HEK293T (cell line): Measurements from ENCODE around the gene L3MBTL3.

Source experiments
- FOXA1 ChIP-seq: fragments of 450-650 bp; IDR thresholded peaks from 2 replicates; pipeline ENCODE4 v1.6.1; 2016; ENCODE audit warnings: mild to moderate bottlenecking
- FOXK2 ChIP-seq: fragments of 450-650 bp; IDR thresholded peaks from 2 replicates; pipeline ENCODE4 v1.6.1; 2016; ENCODE audit warnings: mild to moderate bottlenecking
- FOXM1 ChIP-seq: fragments of 450-650 bp; IDR thresholded peaks from 2 replicates; pipeline ENCODE4 v1.6.1; 2017; ENCODE audit warnings: mild to moderate bottlenecking, borderline replicate concordance
- HDGF ChIP-seq: fragments of 450-650 bp; IDR thresholded peaks from 2 replicates; pipeline ENCODE4 v1.6.1; 2017; ENCODE audit warnings: antibody characterized with exemption, borderline replicate concordance
- SUZ12 ChIP-seq: fragments of 450-650 bp; IDR thresholded peaks from 2 replicates; pipeline ENCODE4 v1.6.1; 2016; ENCODE audit warnings: mild to moderate bottlenecking
- ZNF384 ChIP-seq: fragments of 450-650 bp; IDR thresholded peaks from 2 replicates; pipeline ENCODE4 v1.6.1; 2016

DNA sequence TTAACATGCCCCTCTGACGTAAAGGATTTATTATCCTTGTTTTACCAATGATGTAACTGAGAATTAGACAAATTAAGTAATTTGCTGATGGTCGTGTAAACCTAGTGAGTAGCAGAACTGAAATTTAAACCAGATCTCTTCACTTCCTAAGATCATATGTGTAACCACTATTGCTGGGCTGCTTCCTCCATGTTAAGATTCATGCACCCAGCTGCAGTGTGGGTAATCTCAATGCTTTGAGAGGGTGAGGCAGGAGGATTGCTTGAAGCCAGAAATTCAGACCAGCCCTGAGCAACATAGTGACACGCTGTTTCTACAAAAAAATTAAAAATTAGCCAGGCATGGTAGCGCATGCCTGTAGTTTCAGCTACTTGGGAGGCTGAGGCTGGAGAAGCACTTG is 97.9 kb downstream of the L3MBTL3 start:
- TF ChIP-seq HDGF (no peak), FOXA1 (no peak), SUZ12 (no peak), ZNF384 (no peak), FOXM1 (no peak), FOXK2 (no peak)
